Measurements from ENCODE around the gene MTARC2. TPM values are rescaled to one million over a fixed set of nuclear protein-coding genes. Genes with fewer than 3 reads are reported as not detected.

The MTARC2 gene
- total RNA-seq, 1 donor from 2014 or later: not detected

DNA sequence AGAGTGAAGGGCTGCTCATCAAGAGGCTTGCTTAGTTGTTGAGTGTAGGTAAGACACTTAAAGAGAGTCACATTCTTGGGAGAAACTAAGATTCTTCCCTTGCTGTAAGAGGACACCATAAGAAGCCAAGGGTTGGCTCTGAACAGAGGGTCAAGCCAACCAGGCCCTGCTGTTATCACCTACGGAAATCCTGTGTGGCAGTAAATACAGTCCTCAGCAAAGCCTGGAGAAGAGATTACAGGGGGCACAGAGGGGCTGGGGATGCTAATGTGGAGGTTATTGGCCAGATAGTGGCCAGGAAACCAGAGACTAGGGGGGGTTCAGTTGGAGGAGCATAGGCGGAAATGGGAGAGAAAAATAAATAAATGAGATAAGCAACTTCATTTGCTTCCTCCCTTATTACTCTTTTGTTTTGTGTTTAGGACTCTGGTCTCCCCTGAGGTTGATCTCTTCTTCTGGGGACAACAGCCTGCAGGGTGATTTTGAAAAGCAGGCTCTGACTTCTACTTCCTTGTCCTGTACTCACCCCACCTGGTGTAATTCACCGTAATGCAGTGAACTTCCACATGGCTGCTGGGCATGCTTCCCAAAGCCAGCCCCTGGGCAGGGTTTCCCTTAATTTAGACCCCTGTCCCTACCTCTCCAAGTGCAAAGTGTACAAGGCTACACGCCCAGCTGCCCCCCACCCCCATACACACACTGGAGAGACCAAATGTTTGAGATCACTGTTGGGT lies 79.5 kb downstream of the MTARC2 start:
- no peak for TF ChIP-seq CTCF (IDR thresholded peaks at IDR 0.05)
- no peak for TF ChIP-seq EZH2 (IDR thresholded peaks at IDR 0.05)
- TF ChIP-seq EZH2phosphoT487 (IDR thresholded peaks at IDR 0.05): no peak
- Histone ChIP-seq H3K27me3 (no peaks in the 10 kb centered on the region), H3K9ac (no peak overlapping the region), H3K36me3 (no peaks in the 10 kb centered on the region), H4K20me1 (ENCODE audit: low read depth) (no peaks in the 10 kb centered on the region), H3K79me2 (ENCODE audit: low read depth) (no peaks in the 10 kb centered on the region), H3K4me2 (no peak overlapping the region), H3F3A (ENCODE audit: low read depth) (no peaks in the 10 kb centered on the region), H3K4me1 (no peaks in the 10 kb centered on the region), H2AFZ (replicated peaks) (no peak overlapping the region), H3K4me3 (no peak overlapping the region), H3K9me3 (ENCODE audit: low read depth) (no peaks in the 10 kb centered on the region), H3K27ac (no peak overlapping the region)
- Mint-ChIP-seq H3K27ac (no peak overlapping the region), H3K4me3 (no peak overlapping the region), H3K9me3 (no peaks in the 10 kb centered on the region), H3K36me3 (no peaks in the 10 kb centered on the region), H3K4me1 (peaks cover 7% of the 10 kb centered on the region), H3K27me3 (ENCODE audit: insufficient read depth, low read depth) (peaks cover 2% of the 10 kb centered on the region)
- DNase-seq (ENCODE audit: low spot score): no peak

GRCh38 chr1:220828179-220828490 lies 80.0 kb downstream of the MTARC2 start:
- H3F3A ChIP-seq (ENCODE audit: low read depth): no peaks in the 10 kb centered on the region
- no peak overlapping the region for H2AFZ ChIP-seq (replicated peaks)
- no peak overlapping the region for H3K4me3 ChIP-seq
- H3K4me3 Mint-ChIP-seq: no peak overlapping the region
- H3K27me3 ChIP-seq: no peaks in the 10 kb centered on the region
- H3K27ac Mint-ChIP-seq: no peak overlapping the region
- H3K9me3 Mint-ChIP-seq: no peaks in the 10 kb centered on the region
- H3K9ac ChIP-seq: no peak overlapping the region
- no peak for DNase-seq (ENCODE audit: low spot score)
- TF ChIP-seq EZH2phosphoT487 (IDR thresholded peaks at IDR 0.05) (no peak), EZH2 (IDR thresholded peaks at IDR 0.05) (no peak), CTCF (IDR thresholded peaks at IDR 0.05) (no peak)
- H3K4me1 ChIP-seq: no peaks in the 10 kb centered on the region
- H3K4me2 ChIP-seq: no peak overlapping the region
- H3K36me3 Mint-ChIP-seq: no peaks in the 10 kb centered on the region
- peaks cover 7% of the 10 kb centered on the region for H3K4me1 Mint-ChIP-seq
- H3K79me2 ChIP-seq (ENCODE audit: low read depth): no peaks in the 10 kb centered on the region
- no peaks in the 10 kb centered on the region for H4K20me1 ChIP-seq (ENCODE audit: low read depth)
- no peaks in the 10 kb centered on the region for H3K36me3 ChIP-seq
- peaks cover 2% of the 10 kb centered on the region for H3K27me3 Mint-ChIP-seq (ENCODE audit: insufficient read depth, low read depth)
- no peaks in the 10 kb centered on the region for H3K9me3 ChIP-seq (ENCODE audit: low read depth)
- no peak overlapping the region for H3K27ac ChIP-seq

- H4K20me1 ChIP-seq (ENCODE audit: low read depth): no peaks in the 10 kb centered on the region
Observed at GRCh38 chr1:220828950-220829586, 80.9 kb downstream of the MTARC2 start.

More at GRCh38 chr1:220828950-220829586, 80.9 kb downstream of the MTARC2 start:
- no peaks in the 10 kb centered on the region for H3K79me2 ChIP-seq (ENCODE audit: low read depth)
- no peaks in the 10 kb centered on the region for H3K27me3 ChIP-seq
- TF ChIP-seq EZH2 (IDR thresholded peaks at IDR 0.05) (no peak), EZH2phosphoT487 (IDR thresholded peaks at IDR 0.05) (no peak), CTCF (IDR thresholded peaks at IDR 0.05) (no peak)
- Mint-ChIP-seq H3K4me1 (peaks cover 7% of the 10 kb centered on the region), H3K9me3 (no peaks in the 10 kb centered on the region), H3K36me3 (no peaks in the 10 kb centered on the region), H3K27ac (no peak overlapping the region), H3K4me3 (no peak overlapping the region), H3K27me3 (ENCODE audit: insufficient read depth, low read depth) (peaks cover 2% of the 10 kb centered on the region)
- H3F3A ChIP-seq (ENCODE audit: low read depth): no peaks in the 10 kb centered on the region
- H3K27ac ChIP-seq: no peak overlapping the region
- H3K4me1 ChIP-seq: no peaks in the 10 kb centered on the region
- no peaks in the 10 kb centered on the region for H3K9me3 ChIP-seq (ENCODE audit: low read depth)
- H3K4me3 ChIP-seq: no peak overlapping the region
- no peaks in the 10 kb centered on the region for H3K36me3 ChIP-seq
- no peak overlapping the region for H3K9ac ChIP-seq
- no peak overlapping the region for H2AFZ ChIP-seq (replicated peaks)
- no peak for DNase-seq (ENCODE audit: low spot score)
- H3K4me2 ChIP-seq: no peak overlapping the region
